ENCODE results near the gene CHN1. TPM values are rescaled to one million over a fixed set of nuclear protein-coding genes. Genes with fewer than 3 reads are reported as not detected.

CHN1 gene
- total RNA-seq, 1 donor from 2014 or later, result 61.0 TPM

- no peak overlapping the region for H3K27ac Mint-ChIP-seq (ENCODE audit: unreplicated experiment)
- H3K36me3 Mint-ChIP-seq (ENCODE audit: low read depth), result no peaks in the 10 kb centered on the region
- peaks cover 63% of the 10 kb centered on the region for H3K4me1 Mint-ChIP-seq
- TF ChIP-seq CTCF (conservative IDR thresholded peaks at IDR 0.05), result no peak
- DNase-seq (ENCODE audit: low read depth, low spot score), result no peak
- no peaks in the 10 kb centered on the region for H3K9me3 Mint-ChIP-seq
- peaks cover 10% of the 10 kb centered on the region for H3K27me3 Mint-ChIP-seq (ENCODE audit: low read depth)
- H3K4me3 Mint-ChIP-seq, result peak overlapping the region; percentile 98
Observed at GRCh38 chr2:175002547-175003274, 2.5 kb downstream of the CHN1 start.

- no peaks in the 10 kb centered on the region for H3K9me3 Mint-ChIP-seq
- no peak for DNase-seq (ENCODE audit: low read depth, low spot score)
- H3K4me1 Mint-ChIP-seq, result peaks cover 69% of the 10 kb centered on the region
- no peak overlapping the region for H3K27ac Mint-ChIP-seq (ENCODE audit: unreplicated experiment)
- peaks cover 4% of the 10 kb centered on the region for H3K36me3 Mint-ChIP-seq (ENCODE audit: low read depth)
- H3K27me3 Mint-ChIP-seq (ENCODE audit: low read depth), result peaks cover 5% of the 10 kb centered on the region
- no peak for TF ChIP-seq CTCF (conservative IDR thresholded peaks at IDR 0.05)
- H3K4me3 Mint-ChIP-seq, result peak overlapping the region; percentile 98
Observed at GRCh38 chr2:175001566-175001965, 3.6 kb downstream of the CHN1 start.

GRCh38 chr2:174997110-174997509, 8.1 kb downstream of the CHN1 start:
- no peak for DNase-seq (ENCODE audit: low read depth, low spot score)
- no peaks in the 10 kb centered on the region for H3K27me3 Mint-ChIP-seq (ENCODE audit: low read depth)
- H3K4me1 Mint-ChIP-seq, result peaks cover 51% of the 10 kb centered on the region
- TF ChIP-seq CTCF (conservative IDR thresholded peaks at IDR 0.05), result no peak
- H3K4me3 Mint-ChIP-seq, result no peak overlapping the region
- H3K36me3 Mint-ChIP-seq (ENCODE audit: low read depth), result peaks cover 7% of the 10 kb centered on the region
- no peaks in the 10 kb centered on the region for H3K9me3 Mint-ChIP-seq
- no peak overlapping the region for H3K27ac Mint-ChIP-seq (ENCODE audit: unreplicated experiment)

- Mint-ChIP-seq H3K4me3 (no peak overlapping the region), H3K27me3 (ENCODE audit: low read depth) (no peaks in the 10 kb centered on the region), H3K36me3 (ENCODE audit: low read depth) (peaks cover 7% of the 10 kb centered on the region), H3K27ac (ENCODE audit: unreplicated experiment) (peak overlapping the region; percentile 9), H3K9me3 (no peaks in the 10 kb centered on the region), H3K4me1 (peaks cover 52% of the 10 kb centered on the region)
- DNase-seq (ENCODE audit: low read depth, low spot score), result no peak
- no peak for TF ChIP-seq CTCF (conservative IDR thresholded peaks at IDR 0.05)
Observed at GRCh38 chr2:174996622-174997021, 8.6 kb downstream of the CHN1 start.

- H3K27me3 Mint-ChIP-seq (ENCODE audit: low read depth), result no peaks in the 10 kb centered on the region
- no peak overlapping the region for H3K27ac Mint-ChIP-seq (ENCODE audit: unreplicated experiment)
- no peaks in the 10 kb centered on the region for H3K9me3 Mint-ChIP-seq
- no peak for DNase-seq (ENCODE audit: low read depth, low spot score)
- no peak overlapping the region for H3K4me3 Mint-ChIP-seq
- TF ChIP-seq CTCF (conservative IDR thresholded peaks at IDR 0.05), result no peak
- H3K36me3 Mint-ChIP-seq (ENCODE audit: low read depth), result peaks cover 7% of the 10 kb centered on the region
- H3K4me1 Mint-ChIP-seq, result peaks cover 54% of the 10 kb centered on the region
Observed at GRCh38 chr2:174994381-174994780, 10.8 kb downstream of the CHN1 start.

Data from neural crest cell (in vitro differentiated cells).